ENCODE results near the gene KCNQ5. TPM values are rescaled to one million over a fixed set of nuclear protein-coding genes. Genes with fewer than 3 reads are reported as not detected.

Gene KCNQ5
- total RNA-seq, 4 donors from 2014 or later, result 0.57 to 4.4 (median 0.97) TPM

GRCh38 chr6:72639920-72640614, 18.2 kb downstream of the KCNQ5 start:
- no peak overlapping the region for H3K27ac ChIP-seq
- WGBS, 2 donors, result 83 to 87% methylated on average over 5 of the region's 5 CpGs
- no peaks in the 10 kb centered on the region for H3K36me3 ChIP-seq
- H3K27me3 ChIP-seq, result no peaks in the 10 kb centered on the region
- H3K4me3 ChIP-seq, result no peak overlapping the region
- intact Hi-C loops (cut with DNase I), result no loop called here
- no peak for DNase-seq
- no peaks in the 10 kb centered on the region for H3K9me3 ChIP-seq
- TF ChIP-seq POLR2A (IDR thresholded peaks at IDR 0.05), result no peak
- no peak for TF ChIP-seq CTCF (IDR thresholded peaks at IDR 0.05)
- H3K4me1 ChIP-seq, result no peaks in the 10 kb centered on the region

GRCh38 chr6:72640615-72640930, 18.7 kb downstream of the KCNQ5 start:
- intact Hi-C loops (cut with DNase I), result no loop called here
- no peak overlapping the region for H3K4me3 ChIP-seq
- H3K4me1 ChIP-seq, result no peaks in the 10 kb centered on the region
- H3K27me3 ChIP-seq, result no peaks in the 10 kb centered on the region
- no peak for TF ChIP-seq CTCF (IDR thresholded peaks at IDR 0.05)
- TF ChIP-seq POLR2A (IDR thresholded peaks at IDR 0.05), result no peak
- no peaks in the 10 kb centered on the region for H3K36me3 ChIP-seq
- DNase-seq, result no peak
- H3K27ac ChIP-seq, result no peak overlapping the region
- H3K9me3 ChIP-seq, result no peaks in the 10 kb centered on the region

GRCh38 chr6:72642435-72642834, 20.6 kb downstream of the KCNQ5 start:
- 84 to 94% methylated on average over 1 of the region's 1 CpG for WGBS, 2 donors

GRCh38 chr6:72643214-72643613, 21.4 kb downstream of the KCNQ5 start:
- no peak for DNase-seq
- H3K4me1 ChIP-seq, result no peaks in the 10 kb centered on the region
- no peak overlapping the region for H3K27ac ChIP-seq
- no peak for TF ChIP-seq CTCF (IDR thresholded peaks at IDR 0.05)
- no peak for TF ChIP-seq POLR2A (IDR thresholded peaks at IDR 0.05)
- H3K36me3 ChIP-seq, result no peaks in the 10 kb centered on the region
- intact Hi-C loops (cut with DNase I), result no loop called here
- H3K4me3 ChIP-seq, result no peak overlapping the region
- WGBS, 2 donors, result 82 to 86% methylated on average over 1 of the region's 1 CpG
- no peaks in the 10 kb centered on the region for H3K27me3 ChIP-seq
- H3K9me3 ChIP-seq, result no peaks in the 10 kb centered on the region

More at GRCh38 chr6:72642435-72642834, 20.6 kb downstream of the KCNQ5 start:
- H3K9me3 ChIP-seq, result no peaks in the 10 kb centered on the region
- no peak for TF ChIP-seq CTCF (IDR thresholded peaks at IDR 0.05)
- TF ChIP-seq POLR2A (IDR thresholded peaks at IDR 0.05), result no peak
- no peak overlapping the region for H3K27ac ChIP-seq
- H3K36me3 ChIP-seq, result no peaks in the 10 kb centered on the region
- no peaks in the 10 kb centered on the region for H3K4me1 ChIP-seq
- intact Hi-C loops (cut with DNase I), result no loop called here
- no peaks in the 10 kb centered on the region for H3K27me3 ChIP-seq
- no peak for DNase-seq
- no peak overlapping the region for H3K4me3 ChIP-seq

GRCh38 chr6:72646604-72647485, 25.0 kb downstream of the KCNQ5 start:
- Histone ChIP-seq H3K27me3 (no peaks in the 10 kb centered on the region), H3K4me3 (no peak overlapping the region), H3K4me1 (no peaks in the 10 kb centered on the region), H3K27ac (no peak overlapping the region), H3K36me3 (no peaks in the 10 kb centered on the region), H3K9me3 (no peaks in the 10 kb centered on the region)
- 64 to 77% methylated on average over 4 of the region's 4 CpGs for WGBS, 2 donors
- TF ChIP-seq CTCF (IDR thresholded peaks at IDR 0.05), result no peak
- no peak for TF ChIP-seq POLR2A (IDR thresholded peaks at IDR 0.05)
- intact Hi-C loops (cut with DNase I), result no loop called here
- DNase-seq, result no peak
